ENCODE results near the gene RAMACL.

Gene RAMACL

DNA sequence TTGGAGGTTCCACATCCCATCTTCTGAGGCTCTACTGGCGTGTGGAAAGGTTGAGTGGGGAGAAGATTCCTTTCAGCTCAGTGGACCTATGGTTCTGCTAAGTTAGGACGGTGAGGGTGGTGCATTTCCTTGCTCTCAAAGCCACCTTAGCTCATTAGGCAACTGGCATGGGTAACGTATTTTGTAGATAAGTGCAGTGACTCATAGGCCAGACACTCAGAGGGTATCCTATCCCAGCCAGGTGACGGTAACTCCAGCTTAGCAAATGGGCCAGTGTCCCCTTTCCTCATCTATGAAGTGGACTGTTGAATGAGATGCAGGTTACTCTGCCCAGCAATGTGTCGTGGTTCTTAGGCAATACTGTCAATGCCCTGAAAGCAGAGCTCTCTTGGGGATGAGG, 36.8 kb upstream of the RAMACL start:
- Histone ChIP-seq H3K36me3 (replicated peaks; ENCODE audit: low read depth, low read length) (no peaks in the 10 kb centered on the region), H3K4me3 (ENCODE audit: low read length) (no peak overlapping the region), H3K4me2 (ENCODE audit: low read length) (no peak overlapping the region), H4K20me1 (ENCODE audit: insufficient read depth, low read length) (no peaks in the 10 kb centered on the region), H3K9ac (ENCODE audit: low read length) (no peak overlapping the region), H3K9me3 (ENCODE audit: insufficient read depth, low read length) (no peaks in the 10 kb centered on the region), H3K79me2 (ENCODE audit: low read length) (no peaks in the 10 kb centered on the region), H3K4me1 (ENCODE audit: low read length) (peaks cover 12% of the 10 kb centered on the region; the same call in 1 of the 2 replicates), H2AFZ (ENCODE audit: low read depth, low read length) (no peak overlapping the region), H3K27me3 (ENCODE audit: low read depth, low read length) (peaks cover 11% of the 10 kb centered on the region), H3K27ac (ENCODE audit: low read length) (no peak overlapping the region)
- TF ChIP-seq, protein P1, sequence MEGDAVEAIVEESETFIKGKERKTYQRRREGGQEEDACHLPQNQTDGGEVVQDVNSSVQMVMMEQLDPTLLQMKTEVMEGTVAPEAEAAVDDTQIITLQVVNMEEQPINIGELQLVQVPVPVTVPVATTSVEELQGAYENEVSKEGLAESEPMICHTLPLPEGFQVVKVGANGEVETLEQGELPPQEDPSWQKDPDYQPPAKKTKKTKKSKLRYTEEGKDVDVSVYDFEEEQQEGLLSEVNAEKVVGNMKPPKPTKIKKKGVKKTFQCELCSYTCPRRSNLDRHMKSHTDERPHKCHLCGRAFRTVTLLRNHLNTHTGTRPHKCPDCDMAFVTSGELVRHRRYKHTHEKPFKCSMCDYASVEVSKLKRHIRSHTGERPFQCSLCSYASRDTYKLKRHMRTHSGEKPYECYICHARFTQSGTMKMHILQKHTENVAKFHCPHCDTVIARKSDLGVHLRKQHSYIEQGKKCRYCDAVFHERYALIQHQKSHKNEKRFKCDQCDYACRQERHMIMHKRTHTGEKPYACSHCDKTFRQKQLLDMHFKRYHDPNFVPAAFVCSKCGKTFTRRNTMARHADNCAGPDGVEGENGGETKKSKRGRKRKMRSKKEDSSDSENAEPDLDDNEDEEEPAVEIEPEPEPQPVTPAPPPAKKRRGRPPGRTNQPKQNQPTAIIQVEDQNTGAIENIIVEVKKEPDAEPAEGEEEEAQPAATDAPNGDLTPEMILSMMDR (IDR thresholded peaks at IDR 0.05; ENCODE audit: low read depth, low read length) = no peak
- no peak for TF ChIP-seq EZH2phosphoT487 (IDR thresholded peaks at IDR 0.05; ENCODE audit: low read depth)

DNA sequence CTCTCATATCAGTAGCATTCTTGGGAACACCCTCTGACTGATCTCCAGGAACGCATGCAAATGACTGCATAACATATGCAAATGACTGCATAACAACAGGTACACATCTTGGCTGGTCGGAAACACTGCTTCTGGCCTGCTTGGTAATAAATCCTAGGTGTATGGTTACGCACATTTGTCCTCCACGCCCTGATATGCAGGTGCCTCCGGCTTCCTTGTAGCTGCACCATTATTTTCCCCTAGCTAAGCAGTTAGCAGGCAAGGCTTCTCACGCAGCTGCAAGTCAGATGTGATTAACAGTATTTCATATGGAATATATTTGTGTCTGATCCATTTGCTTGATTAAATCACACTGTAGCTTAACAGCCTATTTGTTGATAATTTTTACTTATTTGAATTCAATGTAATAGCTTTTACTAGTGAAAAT, 34.6 kb upstream of the RAMACL start:
- no peaks in the 10 kb centered on the region for H3K79me2 ChIP-seq (ENCODE audit: low read length)
- H4K20me1 ChIP-seq (ENCODE audit: insufficient read depth, low read length) = no peaks in the 10 kb centered on the region
- no peak overlapping the region for H3K4me2 ChIP-seq (ENCODE audit: low read length)
- H3K36me3 ChIP-seq (replicated peaks; ENCODE audit: low read depth, low read length) = no peaks in the 10 kb centered on the region
- no peak overlapping the region for H3K27ac ChIP-seq (ENCODE audit: low read length)
- H3K27me3 ChIP-seq (ENCODE audit: low read depth, low read length) = peaks cover 7% of the 10 kb centered on the region
- peaks cover 10% of the 10 kb centered on the region; the same call in 1 of the 2 replicates for H3K4me1 ChIP-seq (ENCODE audit: low read length)
- H3K9me3 ChIP-seq (ENCODE audit: insufficient read depth, low read length) = no peaks in the 10 kb centered on the region
- H3K4me3 ChIP-seq (ENCODE audit: low read length) = no peak overlapping the region
- TF ChIP-seq, protein P1 (IDR thresholded peaks at IDR 0.05; ENCODE audit: low read depth, low read length) = no peak
- TF ChIP-seq EZH2phosphoT487 (IDR thresholded peaks at IDR 0.05; ENCODE audit: low read depth) = no peak
- H2AFZ ChIP-seq (ENCODE audit: low read depth, low read length) = no peak overlapping the region
- H3K9ac ChIP-seq (ENCODE audit: low read length) = no peak overlapping the region

DNA sequence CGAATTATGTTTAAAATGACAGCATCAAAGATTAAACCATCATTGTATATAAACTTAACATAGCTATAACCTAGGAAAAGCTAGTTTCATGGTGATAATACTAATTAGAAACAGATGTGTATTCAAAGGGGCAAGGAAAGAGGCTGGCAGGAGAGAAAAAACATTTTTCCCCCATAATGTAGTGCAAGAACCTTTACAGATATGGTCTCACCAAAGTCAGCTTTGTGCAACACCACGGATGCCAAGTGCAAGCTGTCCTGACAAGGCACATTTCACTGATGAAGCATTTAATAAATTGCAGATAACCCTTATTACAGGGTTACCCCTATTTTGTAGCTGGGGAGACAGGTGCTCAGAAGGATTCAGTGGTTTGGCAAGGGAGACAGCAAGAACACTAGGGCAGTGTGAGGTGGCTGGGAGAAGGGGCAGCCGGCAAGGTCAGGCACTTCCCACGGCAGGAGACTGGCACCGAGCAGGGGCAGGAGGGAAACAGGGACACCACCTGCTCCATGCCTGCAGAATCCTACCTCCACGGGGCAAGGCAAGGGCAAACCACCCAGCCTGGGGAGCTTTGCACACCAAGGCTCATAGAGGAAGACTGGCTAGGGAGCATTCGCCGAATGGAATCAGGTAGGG, 34.1 kb upstream of the RAMACL start:
- no peaks in the 10 kb centered on the region for H4K20me1 ChIP-seq (ENCODE audit: insufficient read depth, low read length)
- peaks cover 5% of the 10 kb centered on the region; the same call in 1 of the 2 replicates for H3K4me1 ChIP-seq (ENCODE audit: low read length)

DNA sequence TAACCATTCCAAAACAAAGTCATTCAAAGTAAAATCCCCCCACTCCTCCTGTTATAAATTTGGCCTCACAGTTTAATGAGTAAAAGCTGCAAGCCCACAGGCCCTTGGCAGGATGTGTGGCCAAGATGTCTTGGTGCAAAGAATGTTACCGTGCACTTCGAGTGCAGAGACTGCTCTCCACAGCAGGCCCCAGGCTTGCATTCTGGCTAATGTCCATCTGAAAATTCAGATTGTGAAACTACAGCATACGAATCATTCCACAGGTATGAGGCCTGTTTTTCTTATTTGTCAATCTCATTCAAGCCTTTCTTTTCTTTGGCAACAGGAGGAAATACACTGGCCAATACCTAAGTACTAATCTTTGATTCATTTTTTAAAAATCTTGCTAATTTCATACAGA, 33.4 kb upstream of the RAMACL start:
- H3K79me2 ChIP-seq (ENCODE audit: low read length) = no peaks in the 10 kb centered on the region
- no peak overlapping the region for H3K4me3 ChIP-seq (ENCODE audit: low read length)
- no peak overlapping the region for H3K9ac ChIP-seq (ENCODE audit: low read length)
- TF ChIP-seq EZH2phosphoT487 (IDR thresholded peaks at IDR 0.05; ENCODE audit: low read depth) = no peak
- TF ChIP-seq, protein P1 (IDR thresholded peaks at IDR 0.05; ENCODE audit: low read depth, low read length) = no peak
- H2AFZ ChIP-seq (ENCODE audit: low read depth, low read length) = no peak overlapping the region
- H4K20me1 ChIP-seq (ENCODE audit: insufficient read depth, low read length) = no peaks in the 10 kb centered on the region
- H3K4me1 ChIP-seq (ENCODE audit: low read length) = 0 out of 2 replicates have a peak, but pooled peaks cover 4% of the 10 kb centered on the region
- H3K27ac ChIP-seq (ENCODE audit: low read length) = no peak overlapping the region
- H3K4me2 ChIP-seq (ENCODE audit: low read length) = no peak overlapping the region
- no peaks in the 10 kb centered on the region for H3K9me3 ChIP-seq (ENCODE audit: insufficient read depth, low read length)
- H3K27me3 ChIP-seq (ENCODE audit: low read depth, low read length) = no peaks in the 10 kb centered on the region
- H3K36me3 ChIP-seq (replicated peaks; ENCODE audit: low read depth, low read length) = no peaks in the 10 kb centered on the region

More for the DNA sequence above, 34.1 kb upstream of the RAMACL start:
- Histone ChIP-seq H3K4me2 (ENCODE audit: low read length) (no peak overlapping the region), H3K9me3 (ENCODE audit: insufficient read depth, low read length) (no peaks in the 10 kb centered on the region), H3K79me2 (ENCODE audit: low read length) (no peaks in the 10 kb centered on the region), H3K27me3 (ENCODE audit: low read depth, low read length) (peaks cover 2% of the 10 kb centered on the region), H3K36me3 (replicated peaks; ENCODE audit: low read depth, low read length) (no peaks in the 10 kb centered on the region), H3K27ac (ENCODE audit: low read length) (no peak overlapping the region), H3K9ac (ENCODE audit: low read length) (no peak overlapping the region), H3K4me3 (ENCODE audit: low read length) (no peak overlapping the region), H2AFZ (ENCODE audit: low read depth, low read length) (no peak overlapping the region)
- TF ChIP-seq, protein P1 (IDR thresholded peaks at IDR 0.05; ENCODE audit: low read depth, low read length) = no peak

Measured in OCI-LY3 (cell line).